HAP-1 (cell line): ENCODE data around the gene PHF12.
"Not testable (repeated sequence)": the region's sequence is repeated elsewhere in the genome, so short reads cannot be mapped to it uniquely, and the experiment has no call there.

Source experiments
- DNase-seq, 2 experiments: peaks; one replicate each; pipeline ENCODE4 v3.0.0-alpha.2; 2016 to 2020; ENCODE audit warnings: low spot score in 2 of 2
- H3K27me3 ChIP-seq: fragments of 250-450 bp; sonication (Bioruptor Pico); 2 replicates; pipeline ENCODE4 v1.5.1; 2020; ENCODE audit warnings: low read depth, mild to moderate bottlenecking, moderate library complexity
- H3K36me3 ChIP-seq: fragments of 250-450 bp; sonication (Bioruptor Pico); replicated peaks from 2 replicates; pipeline ENCODE4 v1.5.1; 2020; ENCODE audit warnings: mild to moderate bottlenecking
- H3K4me1 ChIP-seq: fragments of 250-450 bp; sonication (Bioruptor Pico); 2 replicates; pipeline ENCODE4 v1.5.1; 2020; ENCODE audit warnings: mild to moderate bottlenecking
- H3K4me3 ChIP-seq: fragments of 250-450 bp; sonication (Bioruptor Pico); 2 replicates; pipeline ENCODE4 v1.5.1; 2020; ENCODE audit warnings: mild to moderate bottlenecking, moderate library complexity
- H3K9me3 ChIP-seq: fragments of 250-450 bp; sonication (Bioruptor Pico); 2 replicates; pipeline ENCODE4 v1.5.1; 2020; ENCODE audit warnings: mild to moderate bottlenecking, moderate library complexity
- in situ Hi-C: fragments of 300-500 bp; cut with MboI; formaldehyde crosslinking; loops from 3 replicates; pipeline ENCODE4 v1.14.3; 2020; ENCODE audit warnings: low sequenced_read_pairs, inconsistent platforms, mixed read lengths

The PHF12 gene

DNA sequence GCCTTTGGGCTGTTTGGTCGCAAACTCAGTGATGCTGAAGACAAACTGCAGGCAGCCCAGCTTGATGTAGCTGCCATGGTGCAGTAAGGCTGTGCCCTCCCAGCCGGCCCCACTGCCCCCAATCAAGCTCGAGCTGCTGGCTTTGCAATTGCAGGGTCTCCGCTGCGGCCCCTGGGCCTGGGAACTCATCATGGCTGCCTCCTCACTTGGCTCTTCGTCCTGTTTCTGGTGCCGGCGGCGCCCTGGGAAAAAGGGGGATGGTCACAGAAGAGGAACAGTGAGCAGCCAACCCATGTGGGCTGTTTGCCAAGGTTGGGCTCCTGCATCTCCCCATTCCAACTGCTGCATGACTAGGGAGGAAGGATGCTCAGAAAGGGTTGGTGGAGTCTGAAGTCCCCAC lies 45.0 kb downstream of the PHF12 start:
- no peak for DNase-seq
- Histone ChIP-seq H3K36me3 (peaks cover 56% of the 10 kb centered on the region), H3K4me3 (no peak overlapping the region), H3K9me3 (no peaks in the 10 kb centered on the region), H3K27me3 (no peaks in the 10 kb centered on the region), H3K4me1 (peaks cover 13% of the 10 kb centered on the region)
- in situ Hi-C loops, result no loop called here

DNA sequence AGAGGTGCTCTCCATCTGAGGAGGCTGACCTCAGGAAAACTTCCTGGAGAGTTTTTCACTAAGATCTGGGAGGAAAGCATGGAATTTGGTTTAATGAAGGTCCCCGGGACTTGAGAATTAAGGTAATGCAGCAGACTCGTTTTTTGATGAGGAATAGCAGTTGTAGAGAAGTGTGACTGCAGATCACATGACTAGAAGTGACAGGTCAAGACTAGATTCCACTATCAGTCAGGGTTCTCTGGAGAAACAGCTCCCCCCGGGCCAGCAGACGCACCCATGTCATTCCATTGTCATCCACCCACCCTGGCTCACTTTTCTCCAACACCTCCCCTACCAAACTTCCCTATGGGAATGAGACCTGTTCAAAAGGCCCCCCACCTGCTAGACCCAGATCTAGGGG lies 46.5 kb downstream of the PHF12 start:
- H3K4me1 ChIP-seq, result peaks cover 13% of the 10 kb centered on the region
- no peak for DNase-seq
- H3K9me3 ChIP-seq, result no peaks in the 10 kb centered on the region
- H3K27me3 ChIP-seq, result no peaks in the 10 kb centered on the region
- in situ Hi-C loops, result no loop called here
- H3K4me3 ChIP-seq, result no peak overlapping the region
- peaks cover 49% of the 10 kb centered on the region for H3K36me3 ChIP-seq

DNA sequence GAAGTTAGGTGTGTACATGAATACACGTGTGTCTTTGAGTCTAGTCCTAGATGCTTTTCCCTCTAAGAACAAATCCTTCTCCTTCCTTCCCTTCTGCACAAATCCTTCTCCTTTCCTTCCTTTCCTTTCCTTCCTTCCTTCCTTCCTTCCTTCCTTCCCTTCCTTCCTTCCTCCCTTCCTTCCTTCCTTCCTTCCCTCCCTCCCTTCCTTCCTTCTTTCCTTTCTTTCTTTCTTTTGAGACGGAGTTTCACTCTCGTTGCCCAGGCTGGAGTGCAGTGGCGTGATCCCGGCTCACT lies 47.8 kb downstream of the PHF12 start:
- in situ Hi-C loops, H3K4me3 ChIP-seq: not testable (repeated sequence)
- peaks cover 43% of the 10 kb centered on the region for H3K36me3 ChIP-seq

DNA sequence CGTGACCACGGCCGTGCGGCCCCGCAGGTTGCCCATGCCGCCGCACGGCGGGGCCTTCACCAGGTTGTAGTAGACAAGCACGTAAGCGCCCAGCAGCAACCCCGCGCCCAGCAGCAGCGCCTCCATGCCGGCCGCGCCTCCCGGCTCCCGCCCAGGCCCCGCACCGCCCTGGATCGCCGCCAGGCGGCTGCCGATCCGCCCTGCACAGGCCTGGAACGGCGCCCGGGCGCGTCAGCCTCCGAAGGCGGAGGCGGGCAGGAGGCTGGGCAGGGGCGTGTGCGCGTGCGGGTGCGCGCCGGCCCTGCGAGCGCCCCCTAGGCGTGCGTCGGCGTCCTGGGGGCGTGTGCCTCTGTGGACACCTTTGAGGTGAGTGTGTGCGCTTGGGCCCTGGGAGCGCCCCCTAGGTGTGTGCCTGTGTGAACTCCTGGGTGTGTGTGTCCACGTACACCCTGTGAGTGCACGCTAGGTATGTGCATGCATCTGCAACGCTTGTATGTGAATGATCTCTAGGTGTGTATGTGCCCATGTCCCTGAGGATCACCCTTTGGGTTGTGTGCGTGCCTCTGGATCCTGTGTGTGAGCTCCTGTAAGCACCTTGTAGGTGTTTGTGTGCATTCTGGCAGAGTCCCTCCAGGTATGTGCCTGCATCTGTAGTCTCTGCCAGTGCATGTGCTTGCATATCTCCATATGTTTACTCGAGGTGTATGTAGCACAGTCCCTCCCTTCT lies 48.3 kb downstream of the PHF12 start, which contains the start of gene DHRS13:
Gene DHRS13 (minus strand): TSS at position 261 of the 727 bp plus-strand sequence. CDS start 135 bp downstream, at position 126.
- in situ Hi-C loops, result no loop called here
- Histone ChIP-seq H3K4me3 (peak within 1 kb of the TSS; percentile 66), H3K9me3 (no peaks in the 10 kb centered on the region), H3K27me3 (no peaks in the 10 kb centered on the region), H3K36me3 (peaks cover 40% of the 10 kb centered on the region), H3K4me1 (peaks cover 10% of the 10 kb centered on the region)
- peak; percentile 91 to 95 for DNase-seq

More for the DNA sequence above, 47.8 kb downstream of the PHF12 start:
- not testable (repeated sequence) for H3K27me3 ChIP-seq, DNase-seq, H3K9me3 ChIP-seq, H3K4me1 ChIP-seq

DNA sequence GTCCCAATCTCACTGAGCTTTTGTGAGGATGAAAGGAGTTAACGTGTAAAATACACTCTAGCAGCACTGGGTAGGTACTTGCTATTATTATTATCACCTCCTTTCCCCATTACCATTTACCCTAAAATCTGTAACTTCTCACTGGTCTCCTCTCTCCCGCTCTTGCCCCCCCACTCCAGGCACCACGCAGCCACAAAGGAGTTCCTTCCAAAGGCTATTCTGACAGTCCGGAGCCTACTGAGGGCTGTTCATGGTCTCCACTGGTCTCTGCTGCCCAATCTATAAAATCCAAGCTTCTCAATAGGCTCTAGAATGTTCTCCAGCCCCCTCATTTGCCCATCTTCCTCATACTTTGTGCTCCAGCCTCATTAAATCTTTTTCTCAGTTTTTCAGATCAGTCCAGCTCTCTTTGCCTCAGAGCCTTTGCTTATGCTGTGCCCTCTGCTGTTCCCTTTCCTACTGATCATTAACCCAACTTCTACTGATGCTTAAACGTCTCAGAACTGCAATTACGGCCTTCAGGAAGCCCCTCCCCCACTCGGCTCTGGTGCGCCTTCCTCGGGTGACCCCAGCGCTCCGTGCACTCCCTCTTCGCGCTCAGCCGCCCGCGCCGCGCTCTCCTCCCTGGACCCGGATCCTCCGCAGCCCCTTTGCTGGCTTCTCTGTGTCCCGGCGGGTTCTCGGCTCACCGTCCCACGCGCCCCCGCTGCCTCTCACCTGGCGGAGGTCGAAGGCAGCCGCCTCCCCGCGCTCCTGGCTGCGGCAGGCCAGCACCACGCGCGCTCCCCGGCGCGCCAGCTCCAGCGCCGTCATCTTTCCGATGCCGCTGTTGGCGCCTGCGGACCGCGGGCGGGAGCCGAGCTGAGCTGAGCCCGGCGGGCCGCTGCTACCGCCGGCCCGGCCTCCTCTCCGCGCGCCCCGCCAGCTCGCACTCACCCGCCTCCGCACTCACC lies 49.2 kb downstream of the PHF12 start:
- no peaks in the 10 kb centered on the region for H3K9me3 ChIP-seq
- H3K4me1 ChIP-seq, result peaks cover 13% of the 10 kb centered on the region
- DNase-seq, result peak; percentile 38 to 76
- H3K27me3 ChIP-seq, result no peaks in the 10 kb centered on the region
- in situ Hi-C loops, result no loop called here
- peak overlapping the region; percentile 66 for H3K4me3 ChIP-seq
- H3K36me3 ChIP-seq, result peaks cover 34% of the 10 kb centered on the region

DNA sequence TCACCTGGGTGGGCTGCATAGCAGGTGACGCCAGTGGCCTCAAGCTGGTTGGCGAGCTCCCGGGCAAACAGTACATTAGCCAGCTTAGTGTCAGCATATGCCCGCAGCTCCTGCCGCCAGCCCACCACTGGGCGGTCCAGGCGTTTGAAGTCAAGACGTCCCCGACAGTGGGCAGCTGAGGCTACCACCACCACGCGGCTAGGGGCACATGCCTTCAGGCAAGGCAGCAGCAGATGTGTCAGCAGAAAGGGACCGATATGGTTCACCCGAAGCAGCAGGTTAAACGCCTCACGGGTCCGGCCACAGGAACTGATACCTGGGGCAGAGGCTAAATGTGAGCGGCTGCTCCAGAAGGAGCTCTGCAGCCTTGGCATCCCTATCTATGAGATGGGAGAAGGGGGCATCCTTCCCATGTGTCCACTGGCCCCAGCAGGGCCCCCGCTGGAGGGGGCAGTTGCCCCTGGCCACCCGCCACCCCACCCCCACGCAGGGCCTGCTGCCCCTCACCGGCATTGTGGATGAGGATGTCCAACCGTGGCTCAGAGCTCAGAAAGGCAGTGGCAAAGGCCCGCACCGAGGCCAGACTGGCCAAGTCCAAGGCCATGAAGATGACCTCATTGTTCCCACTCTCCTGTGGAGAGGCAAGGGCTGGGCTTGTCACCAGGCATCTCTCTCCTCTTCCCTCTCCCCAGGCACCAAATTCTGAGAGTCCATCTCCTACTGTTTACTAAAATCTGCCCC lies 50.2 kb downstream of the PHF12 start:
- in situ Hi-C loops, result no loop called here
- Histone ChIP-seq H3K4me3 (peak overlapping the region; percentile 66), H3K9me3 (no peaks in the 10 kb centered on the region), H3K36me3 (peaks cover 27% of the 10 kb centered on the region), H3K4me1 (peaks cover 16% of the 10 kb centered on the region), H3K27me3 (no peaks in the 10 kb centered on the region)
- no peak for DNase-seq

DNA sequence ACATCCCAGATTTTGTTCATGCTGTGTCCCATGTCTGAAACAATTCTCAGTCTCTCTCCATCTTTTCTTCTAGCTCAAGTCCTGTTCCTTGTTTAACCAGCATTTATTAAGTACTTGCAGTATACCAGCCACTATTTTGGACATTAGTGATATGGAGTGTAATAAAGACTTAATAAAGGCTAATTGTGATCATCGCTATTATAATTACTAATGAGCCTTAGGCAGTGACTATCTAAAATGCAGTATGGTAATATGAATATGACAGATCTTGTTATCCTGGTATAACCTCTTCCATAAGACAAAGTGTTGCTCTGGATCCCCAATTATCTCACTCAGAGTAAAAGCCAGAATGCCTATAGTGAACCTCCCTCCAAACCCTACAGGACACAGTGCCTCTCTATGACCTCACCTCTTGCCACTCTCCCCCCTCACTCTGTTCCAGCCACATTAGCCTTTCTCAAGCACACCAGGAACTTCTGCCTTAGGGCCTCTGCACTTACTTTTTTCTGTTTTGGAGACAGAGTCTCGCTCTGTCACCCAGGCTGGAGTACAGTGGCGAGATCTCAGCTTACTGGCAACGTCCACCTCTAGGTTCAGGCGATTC lies 52.0 kb downstream of the PHF12 start:
- Histone ChIP-seq H3K4me1 (peaks cover 21% of the 10 kb centered on the region), H3K36me3 (peaks cover 24% of the 10 kb centered on the region), H3K27me3 (no peaks in the 10 kb centered on the region), H3K4me3 (no peak overlapping the region), H3K9me3 (no peaks in the 10 kb centered on the region)
- in situ Hi-C loops, result loop anchor here (5.0 kb wide), 1 partner anchor 48 kb away; no protein-coding TSS in a partner anchor
- no peak for DNase-seq

DNA sequence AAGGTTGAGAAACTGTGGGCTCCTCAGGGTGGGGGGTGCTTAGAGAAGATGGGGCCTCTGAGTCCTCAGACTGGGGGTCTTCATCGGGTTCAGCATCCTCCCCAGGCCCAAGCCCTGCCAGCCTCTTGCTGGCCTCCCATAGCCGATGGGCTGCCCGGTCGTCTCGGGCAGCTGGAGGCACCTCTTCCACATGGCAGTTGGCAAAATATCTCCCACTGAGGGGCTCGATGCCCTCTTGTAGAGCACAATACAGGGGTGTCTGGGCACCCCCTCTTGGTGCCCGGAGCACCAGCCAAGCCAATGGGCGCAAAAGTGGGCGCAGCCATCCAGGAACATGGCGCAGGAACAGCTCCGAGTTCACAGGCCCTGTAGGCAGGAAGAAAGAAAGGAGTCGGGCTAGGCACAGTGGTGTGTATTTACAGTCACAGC lies 52.8 kb downstream of the PHF12 start:
- DNase-seq, result no peak
- Histone ChIP-seq H3K36me3 (peaks cover 24% of the 10 kb centered on the region), H3K4me3 (no peak overlapping the region), H3K27me3 (no peaks in the 10 kb centered on the region), H3K4me1 (peaks cover 21% of the 10 kb centered on the region), H3K9me3 (no peaks in the 10 kb centered on the region)
- in situ Hi-C loops, result loop anchor here (5.0 kb wide), 1 partner anchor 49 kb away; no protein-coding TSS in a partner anchor

DNA sequence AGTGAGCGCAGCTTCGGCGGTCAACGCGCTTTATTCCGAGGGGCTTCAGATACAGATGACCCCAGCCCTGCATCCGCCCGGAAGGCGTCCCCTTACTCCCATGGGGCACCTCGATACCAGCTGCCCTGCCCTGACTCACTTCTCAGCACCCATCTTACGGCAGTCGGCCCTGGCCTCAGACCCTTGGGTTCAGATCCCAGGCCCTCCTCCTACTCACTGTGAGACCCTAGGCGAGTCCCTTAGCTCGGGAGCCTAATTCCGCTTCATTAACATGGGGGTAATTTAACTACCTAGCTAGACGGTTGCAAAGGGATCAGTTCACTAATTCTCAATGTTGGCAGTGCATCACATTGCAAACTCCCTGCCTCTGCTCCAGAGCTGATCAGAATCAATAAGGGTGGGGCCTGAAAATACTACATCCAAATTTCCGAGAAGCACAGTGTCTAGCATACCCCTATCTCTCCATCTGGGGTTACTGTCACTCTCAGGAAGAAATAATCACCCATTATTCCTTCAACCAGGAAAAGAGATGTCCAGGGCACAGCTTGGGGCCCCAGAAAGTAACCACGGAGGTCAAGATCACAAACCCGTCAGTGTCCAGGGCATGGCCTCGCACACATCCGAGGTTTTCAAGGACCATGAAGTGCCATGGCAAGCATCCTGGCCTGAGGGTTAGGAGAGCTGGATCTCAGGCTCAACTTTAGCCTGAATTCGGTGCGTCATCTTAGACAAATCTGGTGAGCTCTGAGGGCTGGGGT lies 53.4 kb downstream of the PHF12 start:
- H3K4me3 ChIP-seq, result peak overlapping the region; percentile 95
- in situ Hi-C loops, result loop anchor here (5.0 kb wide), 1 partner anchor 49 kb away; no protein-coding TSS in a partner anchor
- peaks cover 17% of the 10 kb centered on the region for H3K4me1 ChIP-seq
- H3K9me3 ChIP-seq, result no peaks in the 10 kb centered on the region
- H3K36me3 ChIP-seq, result peaks cover 24% of the 10 kb centered on the region
- H3K27me3 ChIP-seq, result no peaks in the 10 kb centered on the region
- no peak for DNase-seq

DNA sequence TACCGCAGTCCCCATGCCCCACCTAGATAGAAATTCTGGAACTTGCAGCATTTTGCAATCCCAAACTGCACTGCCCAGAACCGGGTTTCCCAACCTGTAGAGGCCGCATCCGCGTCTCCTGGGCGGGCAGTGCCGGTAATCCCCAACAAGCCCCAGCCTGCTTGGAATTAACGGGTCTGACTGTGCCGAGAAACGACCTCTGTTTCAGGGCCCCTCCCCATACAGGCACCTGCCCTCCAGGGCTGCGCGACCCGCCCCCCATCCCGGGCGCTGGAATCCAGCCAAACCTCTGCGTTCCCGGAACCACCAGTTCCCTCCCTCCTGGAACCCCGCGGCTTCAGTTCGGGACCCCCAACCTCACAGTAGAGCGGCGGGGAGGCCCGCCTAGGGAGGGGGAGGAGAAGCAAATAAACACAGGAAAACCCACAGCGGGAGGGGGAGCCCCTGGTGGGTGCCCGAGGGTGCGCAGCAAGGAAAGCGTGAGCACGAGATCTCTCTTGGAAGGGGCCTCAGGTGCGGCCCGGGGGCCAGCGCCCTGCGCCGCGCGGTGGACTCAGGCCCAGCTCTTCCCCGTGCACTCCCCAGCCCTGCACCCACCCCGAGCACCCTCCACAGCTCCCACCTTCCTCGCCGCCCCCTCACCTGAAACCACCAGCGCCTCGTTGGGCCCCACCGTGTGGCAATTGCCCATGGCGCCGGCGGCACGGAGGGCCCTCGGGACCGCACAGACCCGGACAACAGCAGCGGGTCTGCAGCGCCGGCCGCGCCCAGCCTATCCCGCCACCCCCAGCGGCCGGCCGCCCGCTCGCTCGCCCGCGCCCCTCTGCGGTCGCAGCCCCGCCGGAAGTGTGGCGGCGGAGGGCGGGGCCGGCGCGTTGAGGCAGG lies 54.2 kb downstream of the PHF12 start, which contains the start of gene FLOT2:
Gene FLOT2 (minus strand): TSS at position 850 of the 885 bp plus-strand sequence. CDS start 159 bp downstream, at position 691.
- peaks cover 24% of the 10 kb centered on the region for H3K36me3 ChIP-seq
- H3K27me3 ChIP-seq, result no peaks in the 10 kb centered on the region
- H3K9me3 ChIP-seq, result no peaks in the 10 kb centered on the region
- peaks cover 17% of the 10 kb centered on the region for H3K4me1 ChIP-seq
- peak; percentile 65 to 83 for DNase-seq
- peak within 1 kb of the TSS; percentile 95 for H3K4me3 ChIP-seq
- in situ Hi-C loops, result loop anchor here (5.0 kb wide), 1 partner anchor 50 kb away; no protein-coding TSS in a partner anchor

DNA sequence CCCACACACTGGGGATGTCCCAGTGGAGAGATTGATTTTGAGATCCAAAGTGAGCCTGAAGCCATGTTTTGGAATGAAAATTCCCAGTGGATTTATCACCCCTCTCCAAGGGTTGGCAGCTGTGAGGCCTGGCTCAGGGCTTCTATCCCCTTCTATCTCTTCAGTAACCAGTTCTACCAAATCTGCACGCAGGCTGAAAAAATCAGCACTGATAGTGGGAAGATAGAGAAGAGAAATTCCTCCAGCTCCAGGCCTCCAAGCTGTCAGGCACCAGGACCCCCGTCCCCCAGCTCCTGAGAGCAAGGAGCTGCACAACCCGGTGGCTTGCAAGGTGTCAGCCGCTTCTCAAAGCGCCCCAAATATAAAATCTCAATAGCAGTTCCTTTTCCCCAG lies 54.8 kb downstream of the PHF12 start:
- in situ Hi-C loops, result loop anchor here (5.0 kb wide), 1 partner anchor 51 kb away; no protein-coding TSS in a partner anchor
- Histone ChIP-seq H3K9me3 (no peaks in the 10 kb centered on the region), H3K4me1 (peaks cover 13% of the 10 kb centered on the region), H3K36me3 (peaks cover 28% of the 10 kb centered on the region), H3K27me3 (no peaks in the 10 kb centered on the region), H3K4me3 (peak overlapping the region; percentile 95)
- peak in 1 of 2 experiments; percentile 27 for DNase-seq
